Medulla oblongata (tissue), 1 donor: ENCODE data around the gene STARD13.

ENCODE experiments used
- DNase-seq: peaks from one replicate; pipeline ENCODE4 v3.0.0-alpha.2; 2015; ENCODE audit errors: extremely low spot score

STARD13 gene

DNA sequence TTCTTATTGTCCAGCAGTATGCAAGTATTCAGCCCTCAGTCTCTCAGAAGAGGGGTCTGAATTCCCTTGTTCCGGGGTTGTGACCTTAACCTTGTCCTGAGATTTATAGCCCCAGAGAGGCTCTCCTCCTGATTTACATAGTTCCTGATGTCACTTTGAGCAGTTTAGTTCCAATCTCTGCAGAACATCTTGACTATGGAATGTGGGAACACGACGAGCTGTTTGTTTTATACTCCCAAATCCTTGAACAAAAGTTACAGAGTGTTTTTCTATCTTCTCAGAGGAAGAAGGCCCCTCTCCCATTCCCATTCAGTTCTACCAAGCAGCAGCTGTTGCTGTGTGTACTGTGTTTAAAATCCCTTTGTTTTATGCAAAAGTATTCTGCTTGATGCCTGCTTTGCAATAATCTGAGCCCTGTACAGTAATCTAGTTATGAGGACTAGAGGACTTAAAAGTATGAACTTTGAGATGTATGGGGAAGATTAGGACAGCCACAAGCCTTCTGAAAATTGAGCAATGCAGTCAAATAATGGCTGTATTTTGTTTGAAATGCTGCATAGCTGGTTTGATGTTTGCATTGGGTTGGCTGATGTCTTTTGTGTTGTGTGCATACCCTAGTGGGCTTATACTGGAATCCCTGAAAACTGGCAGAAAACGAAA, 194.7 kb downstream of the STARD13 start:
- no peak for DNase-seq

DNA sequence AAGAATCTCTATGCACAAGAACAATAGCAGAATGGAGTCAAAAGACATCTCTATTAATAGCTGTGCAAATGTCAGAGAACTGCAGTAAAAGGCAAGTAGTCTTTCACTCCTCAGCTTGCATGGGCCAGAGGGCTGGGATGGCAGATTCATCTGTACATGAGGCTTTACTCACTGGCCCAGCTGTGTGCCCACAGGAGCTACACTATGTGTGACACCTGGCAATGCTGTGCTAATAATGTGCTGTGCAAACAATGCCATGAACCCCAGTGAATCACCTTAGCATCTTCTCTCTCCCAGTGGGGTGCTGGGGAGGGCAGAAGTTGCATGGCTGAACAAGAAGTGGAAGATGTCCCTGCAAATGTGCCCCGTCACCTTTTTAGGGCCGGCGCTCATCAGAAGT, 196.2 kb downstream of the STARD13 start:
- no peak for DNase-seq

DNA sequence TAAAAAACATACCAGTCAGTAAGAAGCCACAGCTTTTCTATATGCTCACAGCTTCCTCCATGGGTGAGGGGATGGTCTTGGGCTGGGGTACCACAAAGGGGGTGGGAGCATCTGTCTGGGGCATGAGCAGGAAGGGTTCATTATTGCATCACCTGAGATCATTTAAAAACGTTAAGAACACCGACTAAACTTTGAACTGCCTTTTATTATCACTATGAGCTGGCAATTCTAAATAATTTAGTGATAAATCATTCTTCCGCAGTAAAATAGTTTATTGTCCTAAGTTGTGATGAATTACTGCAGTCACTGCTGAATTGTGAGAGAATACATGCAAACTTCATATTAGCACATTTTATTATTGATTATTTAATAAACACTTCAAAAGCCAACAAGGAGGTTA, 197.8 kb downstream of the STARD13 start:
- no peak for DNase-seq

DNA sequence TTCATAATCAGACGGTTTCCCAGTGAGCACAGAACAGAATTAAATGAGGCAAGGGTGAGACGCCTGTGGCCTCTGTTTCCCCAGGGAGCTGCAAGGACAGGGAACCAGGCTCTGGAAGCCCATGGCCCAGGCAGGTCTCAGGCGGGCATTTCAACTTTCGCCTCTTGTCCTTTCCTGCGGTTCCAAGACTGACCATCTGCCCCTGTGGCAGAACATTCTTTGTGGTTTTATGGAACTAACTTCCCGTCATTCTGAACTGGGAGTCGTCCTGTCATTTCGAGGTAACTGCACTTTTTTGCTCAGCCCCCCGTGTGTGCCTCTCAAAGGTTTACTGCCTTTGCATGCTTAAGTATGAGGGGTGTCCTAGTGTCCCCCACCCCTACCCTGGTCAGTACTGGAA, 198.5 kb downstream of the STARD13 start:
- no peak for DNase-seq

DNA sequence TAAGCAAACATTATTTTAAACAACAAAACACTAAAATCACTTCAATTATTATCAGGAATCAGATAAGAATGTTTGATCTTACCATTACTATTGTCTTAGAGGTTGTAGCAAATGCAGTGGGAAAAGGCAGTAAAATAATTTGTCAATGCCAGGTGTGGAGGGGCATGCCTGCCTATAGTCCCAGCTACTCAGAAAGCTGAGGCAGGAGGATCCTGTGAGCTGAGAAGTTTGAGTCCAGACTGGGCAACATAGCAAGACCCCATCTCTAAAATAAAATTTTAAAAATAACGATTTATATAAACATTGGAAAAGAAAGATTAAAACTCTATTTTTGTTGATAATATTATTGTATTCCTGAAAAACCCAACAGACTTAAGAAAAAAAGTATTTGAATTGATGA, 202.5 kb downstream of the STARD13 start:
- DNase-seq: no peak

DNA sequence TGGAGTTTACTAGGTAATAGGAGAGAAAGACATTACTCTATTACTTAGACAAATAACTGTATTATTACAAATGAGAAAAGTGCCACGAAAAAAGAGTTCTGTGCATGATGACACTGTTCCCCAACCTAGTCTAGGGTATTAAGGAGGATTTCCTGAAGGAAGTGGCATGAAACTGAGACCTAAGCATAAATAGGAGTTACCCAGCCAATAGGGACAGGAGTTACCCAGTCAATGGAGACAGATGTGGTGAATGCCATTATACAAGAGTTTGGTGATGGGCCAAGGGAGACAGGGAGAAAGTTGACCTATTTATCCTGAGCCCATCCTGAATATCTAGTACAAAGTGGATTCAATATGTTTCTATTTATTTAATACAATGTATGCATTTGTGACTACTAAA, 203.9 kb downstream of the STARD13 start:
- DNase-seq: no peak

DNA sequence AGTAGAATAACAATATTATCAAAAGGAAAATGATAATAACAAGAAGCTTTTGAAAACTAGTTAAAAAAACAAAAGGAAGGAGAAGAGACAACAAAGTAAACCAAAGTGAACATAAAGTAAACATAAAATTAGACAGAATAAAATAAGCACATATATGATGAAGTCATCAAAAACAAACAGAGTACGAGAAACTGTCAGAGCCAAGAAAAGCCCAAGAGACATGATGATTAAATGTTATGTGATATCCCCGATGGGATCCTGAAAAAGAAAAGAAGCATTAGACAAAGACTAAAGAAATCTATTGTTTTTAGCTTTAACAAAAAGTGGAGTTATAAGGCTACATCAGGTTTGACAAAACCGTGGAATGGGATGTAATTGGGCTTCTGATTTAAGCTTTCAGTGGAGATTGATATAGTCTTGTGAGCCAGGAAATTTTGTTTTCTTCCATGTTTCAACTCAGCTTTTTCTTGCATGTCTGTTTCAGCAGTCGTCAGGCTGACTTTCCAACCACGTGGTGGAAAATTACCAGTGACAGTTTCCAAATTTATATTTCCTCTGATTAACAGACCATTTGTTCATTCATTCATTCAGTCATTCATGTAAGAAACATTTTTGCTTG, 204.5 kb downstream of the STARD13 start:
- no peak for DNase-seq

DNA sequence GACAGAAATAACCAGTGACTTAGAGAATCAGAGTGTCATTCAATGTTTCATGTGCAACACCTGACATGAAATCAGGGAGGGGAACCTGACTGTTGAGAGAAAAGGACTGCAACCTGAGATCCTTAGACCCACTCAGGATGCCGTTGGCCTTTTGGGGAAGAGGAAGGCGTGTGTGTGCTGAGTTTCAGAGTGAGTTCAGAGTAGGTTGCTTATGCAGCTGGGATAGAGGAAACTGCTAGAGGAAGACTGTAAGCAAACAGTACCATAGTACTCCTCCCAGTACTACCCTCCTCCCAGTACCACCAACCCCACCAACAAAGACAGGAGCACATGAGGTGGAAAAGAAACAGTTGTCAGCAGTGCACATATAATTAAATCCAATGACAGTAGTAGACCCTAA, 205.6 kb downstream of the STARD13 start:
- DNase-seq: no peak

DNA sequence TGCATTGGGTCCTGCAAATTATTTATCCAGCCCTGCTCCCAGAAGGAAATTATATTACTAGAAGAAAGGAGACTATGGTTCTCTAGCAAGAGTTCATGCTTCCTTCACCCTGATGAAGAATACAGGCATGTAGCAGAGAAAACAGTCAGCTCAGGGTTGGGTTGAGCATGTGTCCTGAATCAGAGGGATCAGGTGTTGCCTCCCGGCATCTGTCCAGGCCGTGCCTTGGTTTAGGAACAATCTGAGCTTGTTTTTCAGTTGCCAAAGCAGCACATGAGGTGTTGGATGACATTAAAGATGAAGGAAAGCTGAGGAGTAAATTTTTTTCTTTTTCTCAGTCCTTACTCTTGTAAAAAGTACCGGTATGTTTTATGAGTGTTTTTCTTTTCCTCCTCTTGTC, 207.3 kb downstream of the STARD13 start:
- DNase-seq: no peak

DNA sequence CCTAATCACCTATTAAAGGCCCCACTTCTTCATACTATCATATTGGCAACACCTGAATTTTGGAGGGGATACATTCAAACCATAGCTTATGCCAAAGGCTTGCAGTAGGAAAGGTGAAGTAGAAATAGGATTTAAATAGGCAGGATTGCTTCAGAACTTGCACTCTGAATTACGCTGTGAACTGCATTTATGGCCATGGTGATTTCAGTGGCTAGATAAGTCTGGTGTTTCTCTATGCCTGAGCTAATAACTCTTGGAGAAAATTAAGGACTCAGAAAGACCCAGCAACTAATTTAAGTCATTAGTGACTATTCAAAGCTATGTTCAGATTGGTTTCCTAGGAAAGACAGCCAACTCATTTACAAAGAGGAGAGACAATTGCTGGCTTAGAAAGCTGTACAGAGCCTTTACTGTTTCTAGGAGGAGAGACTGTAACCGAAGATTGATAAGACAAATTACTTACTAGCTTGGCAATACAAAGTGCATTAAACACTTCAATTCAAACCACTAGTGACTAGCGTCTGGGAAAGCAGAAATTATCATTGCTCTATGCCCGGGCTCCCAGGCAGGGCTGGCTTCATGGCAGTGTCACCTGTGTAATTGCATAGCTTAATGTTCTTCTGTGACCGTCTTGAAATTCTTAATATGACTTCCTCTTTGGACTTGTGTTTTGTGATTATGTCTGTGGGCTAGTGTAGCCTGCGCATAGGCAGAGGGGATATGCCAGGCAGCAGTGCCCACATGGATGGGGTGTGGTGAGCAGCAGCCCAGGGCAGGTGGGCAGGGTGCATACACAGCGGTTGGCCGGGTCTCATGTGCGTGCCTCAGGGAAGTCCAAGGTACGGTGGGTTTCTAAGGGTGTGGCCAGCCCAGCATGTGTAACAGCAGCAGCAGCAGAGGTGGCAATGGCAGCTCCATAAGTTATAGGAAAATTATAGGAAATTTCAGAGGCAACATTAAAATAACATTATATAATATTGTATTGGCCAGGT, 209.3 kb downstream of the STARD13 start:
- DNase-seq: peak; percentile 38

DNA sequence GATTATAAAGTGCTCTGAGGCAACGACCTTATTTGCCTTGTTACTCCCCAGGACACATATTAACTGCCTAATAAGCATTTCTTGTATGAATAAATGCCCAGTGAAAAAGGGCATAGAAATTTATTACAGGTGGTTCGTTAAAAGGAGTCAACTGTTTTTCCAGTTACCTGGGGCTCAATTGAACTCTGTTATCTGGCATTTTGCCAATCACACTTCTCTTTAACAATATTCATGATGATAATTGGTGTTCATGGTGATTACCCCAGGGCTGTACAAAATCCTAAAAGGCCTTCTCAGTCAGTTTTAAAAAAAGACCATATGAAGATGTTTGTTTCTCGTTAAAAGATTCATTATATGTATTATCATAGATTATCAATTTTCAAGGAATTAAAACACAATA, 212.2 kb downstream of the STARD13 start:
- DNase-seq: no peak

DNA sequence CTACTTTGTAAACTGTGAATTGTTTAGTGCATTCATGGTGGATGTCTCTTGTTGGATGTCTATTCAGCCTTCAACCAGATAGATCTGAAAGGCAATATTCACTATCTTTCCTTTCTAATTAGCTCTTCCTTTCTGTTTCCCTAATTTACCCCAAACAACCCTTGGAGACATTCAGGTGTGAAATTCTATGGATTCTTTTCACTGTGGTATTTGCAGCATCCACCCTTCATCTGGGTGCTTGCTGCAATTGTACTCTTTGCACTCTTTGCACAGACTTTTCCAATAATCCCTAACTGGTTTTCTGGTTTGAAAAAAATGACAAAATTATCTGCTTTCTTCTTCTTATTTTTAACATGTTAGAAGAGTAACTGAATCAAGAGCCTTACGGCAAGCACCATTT, 212.8 kb downstream of the STARD13 start:
- no peak for DNase-seq

DNA sequence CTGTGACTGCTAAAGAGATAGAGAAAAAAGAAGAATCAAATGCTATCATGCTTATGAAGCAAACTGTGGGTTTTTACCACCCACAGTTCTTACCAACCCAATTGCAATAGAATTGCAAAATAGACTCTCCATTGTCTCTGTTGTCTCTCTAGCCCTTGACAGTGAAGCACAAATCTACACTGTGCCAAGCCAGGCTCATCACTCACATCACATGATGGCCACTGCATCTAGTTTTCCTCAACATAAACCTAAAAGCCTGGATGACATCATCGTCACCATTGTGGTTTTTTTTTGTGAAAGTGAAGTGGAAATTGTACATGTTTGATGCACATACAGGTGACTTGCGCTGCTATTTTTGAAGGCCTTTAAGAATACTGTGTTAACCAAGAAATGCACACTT, 213.3 kb downstream of the STARD13 start:
- peak; percentile 66 for DNase-seq

DNA sequence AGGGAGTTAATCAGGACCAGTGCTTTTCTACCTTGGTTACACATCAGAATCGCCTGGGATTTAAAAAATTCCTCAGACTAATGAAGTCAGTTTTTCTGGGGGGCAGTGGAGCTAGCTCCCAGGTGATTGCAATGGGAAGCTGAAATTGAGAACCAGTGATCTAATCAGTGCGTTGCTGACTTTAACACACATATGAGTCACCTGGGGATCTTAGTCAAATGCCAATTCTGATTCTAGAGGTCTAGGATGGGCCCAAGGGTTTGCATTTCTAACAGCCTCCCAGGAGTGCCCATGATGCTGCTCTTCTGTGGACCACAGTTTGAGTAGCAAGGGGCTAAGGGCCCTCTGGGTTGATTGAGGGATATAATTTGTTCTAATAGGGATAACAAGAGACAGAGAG, 214.8 kb downstream of the STARD13 start:
- DNase-seq: no peak

DNA sequence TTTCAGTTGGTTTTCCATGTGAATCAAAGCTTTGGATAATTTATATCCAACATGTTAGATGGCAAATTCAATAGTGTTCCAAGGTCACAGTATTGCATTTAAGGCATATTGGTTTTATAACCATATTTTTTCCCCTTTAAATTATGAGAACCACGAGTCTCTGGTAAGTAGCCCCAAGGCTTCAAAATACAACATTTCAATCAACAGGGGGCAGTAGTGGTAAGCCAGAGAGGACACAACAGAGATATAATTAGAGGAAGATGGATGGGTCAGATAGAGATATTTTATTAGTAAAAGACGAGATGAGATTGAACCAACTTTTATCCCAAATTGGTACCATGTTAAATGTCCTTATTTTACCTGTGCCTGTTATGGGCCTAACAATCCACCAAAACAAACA, 216.2 kb downstream of the STARD13 start:
- DNase-seq: peak; percentile 58

DNA sequence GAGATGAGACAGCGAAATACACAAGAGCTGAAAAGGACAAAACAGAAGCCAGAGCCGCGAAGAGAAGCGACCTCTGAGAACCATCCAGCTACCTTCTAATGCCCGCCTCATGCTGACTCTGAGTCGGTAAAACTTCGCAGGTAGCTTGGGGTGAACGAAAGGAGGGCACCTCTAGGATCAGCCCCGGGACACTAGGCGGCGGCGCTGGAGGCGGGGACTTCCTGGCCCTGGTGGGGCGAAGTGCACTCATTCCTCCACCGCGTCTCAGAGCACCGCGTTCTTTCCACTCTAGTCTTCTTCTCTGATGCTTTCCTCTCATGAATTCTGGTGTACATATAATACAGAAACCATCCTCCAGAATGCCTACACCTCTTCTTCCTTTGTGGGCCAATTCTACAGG, 219.2 kb downstream of the STARD13 start:
- DNase-seq: no peak

DNA sequence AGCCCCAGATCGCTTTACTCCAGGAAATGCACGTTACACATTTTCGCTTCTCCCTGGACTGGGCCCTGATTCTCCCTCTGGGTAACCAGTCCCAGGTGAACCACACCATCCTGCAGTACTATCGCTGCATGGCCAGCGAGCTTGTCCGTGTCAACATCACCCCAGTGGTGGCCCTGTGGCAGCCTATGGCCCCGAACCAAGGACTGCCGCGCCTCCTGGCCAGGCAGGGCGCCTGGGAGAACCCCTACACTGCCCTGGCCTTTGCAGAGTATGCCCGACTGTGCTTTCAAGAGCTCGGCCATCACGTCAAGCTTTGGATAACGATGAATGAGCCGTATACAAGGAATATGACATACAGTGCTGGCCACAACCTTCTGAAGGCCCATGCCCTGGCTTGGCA, 224.7 kb downstream of the STARD13 start:
- DNase-seq: no peak

DNA sequence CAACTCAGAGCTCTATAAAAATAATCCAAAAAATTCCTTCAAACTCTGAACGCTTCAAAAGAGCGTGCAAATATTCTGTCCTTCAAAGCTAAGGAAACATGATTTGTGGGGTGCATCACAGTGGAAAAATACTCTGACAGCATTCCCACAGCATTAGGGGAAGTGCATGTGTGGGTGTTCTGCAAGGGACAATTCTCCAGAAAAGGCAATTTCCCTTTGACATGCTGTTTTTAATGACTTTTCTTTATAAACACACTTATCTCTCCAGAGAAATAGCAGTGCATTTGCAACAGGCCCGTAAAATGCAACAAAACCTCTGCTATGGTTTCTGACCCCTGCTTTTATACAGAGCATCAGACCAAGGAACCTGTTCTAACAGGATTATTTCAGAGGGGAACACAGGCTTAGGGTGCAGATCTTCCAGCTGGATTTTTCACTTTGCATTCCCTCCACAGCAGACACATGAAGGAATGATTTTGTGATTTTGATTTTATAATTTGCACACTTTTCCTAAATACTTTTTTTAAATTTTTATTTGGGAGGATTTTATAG, 226.7 kb downstream of the STARD13 start:
- DNase-seq: no peak

DNA sequence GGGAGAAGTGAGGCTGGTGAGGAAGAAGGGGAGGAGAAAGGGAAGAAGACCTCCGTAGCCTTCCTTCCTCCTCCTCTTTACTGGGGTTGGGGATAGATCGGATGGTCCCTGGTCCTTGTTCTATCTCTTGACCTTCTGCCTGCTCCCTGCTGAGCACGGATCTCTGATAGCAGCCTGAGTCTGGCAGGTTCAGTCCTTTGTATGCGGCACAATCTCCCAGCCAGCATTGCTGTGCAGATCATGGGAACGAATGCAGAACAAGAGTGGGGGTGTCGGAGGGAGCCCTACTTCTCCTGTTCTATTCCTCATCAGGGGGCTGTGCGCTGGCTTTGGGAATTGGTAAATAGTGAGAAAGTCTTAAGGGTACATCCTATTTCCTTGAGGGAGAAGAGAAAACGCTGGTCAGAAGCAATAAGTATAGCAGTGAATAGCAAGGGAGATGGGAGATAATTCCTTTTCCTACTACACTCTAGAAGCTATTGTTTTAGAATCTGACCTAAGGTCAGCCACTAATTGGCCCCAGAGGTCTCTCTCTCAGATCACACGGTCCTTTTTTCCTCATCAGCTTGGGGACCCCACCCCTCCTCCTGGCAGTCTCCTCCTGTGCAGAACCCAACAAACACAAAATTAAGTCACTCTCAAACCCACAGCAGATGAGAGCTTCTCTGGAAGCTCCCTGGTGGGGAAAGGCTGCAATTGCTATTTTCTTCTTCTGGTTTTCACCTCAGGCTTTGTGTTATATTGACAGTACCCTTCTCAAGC, 228.4 kb downstream of the STARD13 start:
- DNase-seq: peak; percentile 10

DNA sequence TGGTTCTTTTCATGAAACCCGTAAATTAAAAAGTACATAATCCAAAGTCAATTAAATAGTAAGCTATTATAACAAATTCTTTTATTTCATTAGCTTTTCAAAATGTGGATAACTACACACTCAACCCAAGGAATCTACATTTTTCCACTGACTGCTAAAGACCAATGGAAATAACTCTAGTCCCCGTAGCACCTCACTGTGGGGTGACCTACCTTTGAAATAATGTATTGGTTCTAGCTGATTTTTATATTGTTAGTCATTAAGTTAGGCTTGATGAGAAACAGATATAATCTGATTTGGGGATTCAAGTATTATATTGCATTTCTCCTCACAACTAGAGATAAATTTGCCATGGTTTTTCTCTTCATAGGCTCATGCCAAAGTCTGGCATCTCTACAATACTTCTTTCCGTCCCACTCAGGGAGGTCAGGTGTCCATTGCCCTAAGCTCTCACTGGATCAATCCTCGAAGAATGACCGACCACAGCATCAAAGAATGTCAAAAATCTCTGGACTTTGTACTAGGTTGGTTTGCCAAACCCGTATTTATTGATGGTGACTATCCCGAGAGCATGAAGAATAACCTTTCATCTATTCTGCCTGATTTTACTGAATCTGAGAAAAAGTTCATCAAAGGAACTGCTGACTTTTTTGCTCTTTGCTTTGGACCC, 232.0 kb downstream of the STARD13 start:
- DNase-seq: no peak
